AG04449 (cell line): ENCODE measurements around the gene ATP6V0B.

ENCODE experiments used
- CTCF ChIA-PET: fragments of 350-600 bp; formaldehyde crosslinking; extraction: SDS; loops from one replicate; lab custom pipeline; 2021; ENCODE audit warnings: antibody characterized with exemption; lab: Yijun Ruan, JAX
- POLR2A ChIA-PET: fragments of 400-600, 350-600 bp; formaldehyde crosslinking; extraction: SDS; loops from one replicate; lab custom pipeline; 2020; ENCODE audit warnings: antibody characterized with exemption, inconsistent platforms; lab: Yijun Ruan, JAX
- DNase-seq: peaks from one replicate; pipeline ENCODE4 v3.0.0-alpha.2; 2010; ENCODE audit warnings: low read depth, low spot score
- H3K4me3 ChIP-seq: 2 replicates; pipeline ENCODE4 v1.5.1; 2011; ENCODE audit warnings: low read depth, mild to moderate bottlenecking, control low read depth, low read length
- TF ChIP-seq, protein P1 (sequence below): IDR thresholded peaks from one replicate; pipeline ENCODE4 v1.5.1; 2011; ENCODE audit warnings: mild to moderate bottlenecking, moderate library complexity, low read length, control low read depth, inconsistent platforms; ENCODE audit not compliant: insufficient read depth; ENCODE audit errors: missing control alignments

ATP6V0B gene

DNA sequence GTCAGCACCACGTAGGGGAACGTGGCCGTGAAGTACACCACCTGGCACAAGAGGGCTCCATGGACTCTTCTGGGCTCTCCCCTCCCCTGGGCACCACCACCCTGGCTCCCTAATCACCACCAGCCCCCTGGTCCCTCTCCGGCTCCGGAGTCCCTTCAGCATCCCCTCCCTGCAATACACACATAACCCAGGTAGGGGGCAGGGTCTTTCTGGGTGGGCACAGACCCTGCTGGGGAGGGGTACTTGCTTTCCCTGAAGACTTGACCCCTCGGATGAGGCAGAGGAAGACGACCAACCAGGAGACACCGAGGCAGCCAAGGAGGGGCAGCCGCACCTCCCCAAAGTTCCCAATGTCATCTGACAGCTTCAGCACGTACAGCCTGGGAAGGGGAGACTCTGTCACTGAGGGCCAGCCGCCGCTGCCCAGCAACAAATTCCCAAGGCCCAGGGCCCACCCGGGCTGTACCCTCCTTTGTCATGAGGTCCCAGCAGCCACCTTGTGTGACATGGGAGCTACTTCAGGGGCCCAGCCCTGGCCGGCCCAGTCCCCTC is 27.9 kb downstream of the ATP6V0B start:
- DNase-seq, result no peak
- TF ChIP-seq, protein P1, sequence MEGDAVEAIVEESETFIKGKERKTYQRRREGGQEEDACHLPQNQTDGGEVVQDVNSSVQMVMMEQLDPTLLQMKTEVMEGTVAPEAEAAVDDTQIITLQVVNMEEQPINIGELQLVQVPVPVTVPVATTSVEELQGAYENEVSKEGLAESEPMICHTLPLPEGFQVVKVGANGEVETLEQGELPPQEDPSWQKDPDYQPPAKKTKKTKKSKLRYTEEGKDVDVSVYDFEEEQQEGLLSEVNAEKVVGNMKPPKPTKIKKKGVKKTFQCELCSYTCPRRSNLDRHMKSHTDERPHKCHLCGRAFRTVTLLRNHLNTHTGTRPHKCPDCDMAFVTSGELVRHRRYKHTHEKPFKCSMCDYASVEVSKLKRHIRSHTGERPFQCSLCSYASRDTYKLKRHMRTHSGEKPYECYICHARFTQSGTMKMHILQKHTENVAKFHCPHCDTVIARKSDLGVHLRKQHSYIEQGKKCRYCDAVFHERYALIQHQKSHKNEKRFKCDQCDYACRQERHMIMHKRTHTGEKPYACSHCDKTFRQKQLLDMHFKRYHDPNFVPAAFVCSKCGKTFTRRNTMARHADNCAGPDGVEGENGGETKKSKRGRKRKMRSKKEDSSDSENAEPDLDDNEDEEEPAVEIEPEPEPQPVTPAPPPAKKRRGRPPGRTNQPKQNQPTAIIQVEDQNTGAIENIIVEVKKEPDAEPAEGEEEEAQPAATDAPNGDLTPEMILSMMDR, result no peak
- H3K4me3 ChIP-seq, result no peak overlapping the region
- ChIA-PET CTCF (interaction anchor here (1.3 to 11.3 kb wide), 5 partner anchors 10 to 239 kb away, joined by 4 to 313 read pairs (median 17); no protein-coding TSS in a partner anchor), POLR2A (no interaction called here)

DNA sequence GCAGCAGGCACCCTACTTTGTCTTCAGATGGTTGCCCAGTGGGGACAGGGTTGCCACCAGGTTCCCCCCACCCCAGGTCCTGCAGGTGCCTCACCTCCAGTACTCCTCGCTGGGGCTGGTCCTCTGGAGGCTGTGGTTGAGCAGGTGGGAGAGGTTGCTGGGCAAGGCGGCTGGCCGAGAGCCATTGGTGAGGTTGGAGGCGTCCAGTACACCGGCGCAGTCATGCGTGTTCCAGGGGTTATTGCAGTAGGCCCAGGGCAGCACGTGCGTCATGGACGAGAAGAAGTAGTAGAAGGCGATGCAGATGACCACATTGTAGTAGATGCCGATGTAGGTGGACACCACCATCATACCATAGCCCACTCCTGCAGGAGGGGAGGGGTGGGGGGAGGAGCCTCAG is 33.5 kb downstream of the ATP6V0B start:
- no peak for DNase-seq
- ChIA-PET CTCF (interaction anchor here (1.2 to 11.3 kb wide), 2 partner anchors 28 to 37 kb away, joined by 3 to 313 read pairs; no protein-coding TSS in a partner anchor), POLR2A (no interaction called here)
- H3K4me3 ChIP-seq, result no peak overlapping the region
- TF ChIP-seq, protein P1, result no peak

DNA sequence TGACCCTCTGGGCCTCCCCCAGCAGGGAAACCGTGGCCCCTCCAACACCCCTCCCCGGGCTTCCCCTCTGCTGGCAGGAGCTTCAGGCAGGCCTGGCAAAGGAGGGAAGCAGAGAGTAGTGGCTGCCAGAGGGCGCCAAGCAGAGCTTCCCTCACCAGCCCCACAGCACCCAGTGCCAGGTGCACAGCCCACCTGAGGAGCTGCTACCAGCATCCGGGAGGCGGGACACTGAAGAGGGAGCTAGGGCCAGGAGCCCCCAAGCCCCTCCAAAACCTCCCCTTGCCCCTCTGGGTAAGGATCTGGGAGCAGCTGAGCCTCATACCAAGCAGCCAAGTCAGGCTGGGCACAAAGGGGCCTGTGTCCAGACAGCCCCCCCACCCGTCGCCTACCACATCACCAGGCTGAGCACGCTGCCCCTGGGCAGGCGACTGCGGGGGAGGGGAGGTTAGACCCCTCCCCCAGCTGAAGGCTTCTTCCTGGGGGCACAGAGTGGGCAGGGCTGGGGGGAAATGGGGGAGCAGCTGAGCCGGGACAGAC is 36.2 kb downstream of the ATP6V0B start:
- DNase-seq, result no peak
- TF ChIP-seq, protein P1, result no peak
- ChIA-PET POLR2A (no interaction called here), CTCF (interaction anchor here (1.0 to 15.1 kb wide), 9 partner anchors 6 to 73 kb away, joined by 3 to 170 read pairs (median 5); no protein-coding TSS in a partner anchor)
- H3K4me3 ChIP-seq, result no peak overlapping the region

DNA sequence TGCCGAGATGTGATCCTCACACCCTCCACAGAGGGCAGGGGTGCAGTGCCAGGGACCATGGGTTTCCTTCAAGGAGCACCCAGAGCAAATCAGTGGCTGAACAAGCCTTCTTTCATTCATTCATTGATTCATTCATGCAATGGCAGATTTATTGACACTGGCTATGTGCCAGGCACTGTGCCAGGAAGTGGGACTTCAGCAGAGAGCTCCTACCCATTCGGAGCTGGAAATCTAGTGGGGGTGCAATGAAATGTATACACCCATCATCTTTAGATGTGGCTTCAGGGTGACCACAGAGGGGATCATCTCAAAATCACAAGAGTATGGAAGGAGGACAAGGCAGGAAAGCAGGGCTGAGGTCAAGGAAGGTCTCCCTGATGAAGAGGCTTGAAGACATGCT is 37.6 kb downstream of the ATP6V0B start:
- POLR2A ChIA-PET, result no interaction called here
- CTCF ChIA-PET, result interaction anchor here (1.7 to 15.1 kb wide), 5 partner anchors 8 to 36 kb away, joined by 4 to 170 read pairs (median 16); no protein-coding TSS in a partner anchor
- no peak overlapping the region for H3K4me3 ChIP-seq
- TF ChIP-seq, protein P1, result no peak
- DNase-seq, result no peak

DNA sequence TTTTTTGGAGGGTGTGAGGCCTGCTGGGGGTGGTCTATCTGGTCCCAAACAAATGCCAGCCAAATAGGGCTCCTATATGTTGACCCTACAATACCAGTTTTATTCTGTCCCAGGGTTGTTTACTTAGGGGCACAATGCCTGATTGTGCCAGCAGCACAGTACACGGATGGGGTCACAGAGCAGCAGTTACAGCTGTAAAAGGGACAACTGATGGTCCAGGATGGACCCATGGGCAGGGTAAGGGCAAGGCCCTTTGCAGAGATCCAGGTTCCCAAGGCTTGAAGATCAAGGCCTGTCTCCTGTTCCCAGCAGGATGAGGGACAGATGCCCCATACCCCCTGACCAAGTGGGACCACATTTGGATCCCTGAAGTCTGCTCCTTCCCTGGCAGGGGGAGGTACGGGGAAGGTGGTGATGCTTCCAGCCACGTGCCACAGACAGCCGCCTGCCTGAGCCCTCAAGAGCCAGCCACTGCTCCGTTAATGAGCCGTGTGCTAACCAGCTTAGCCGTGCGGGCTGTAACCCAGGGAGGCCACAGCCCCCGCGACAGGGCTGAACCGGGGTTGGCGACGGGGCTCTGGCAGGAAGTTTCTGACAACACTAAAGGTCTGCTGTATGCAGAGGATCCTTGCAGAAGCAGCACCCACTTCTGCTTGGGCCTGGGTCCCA is 38.3 kb downstream of the ATP6V0B start:
- DNase-seq, result no peak
- ChIA-PET CTCF (interaction anchor here (0.9 to 15.1 kb wide), 4 partner anchors 8 to 35 kb away, joined by 3 to 170 read pairs (median 20); no protein-coding TSS in a partner anchor), POLR2A (no interaction called here)
- H3K4me3 ChIP-seq, result no peak overlapping the region
- TF ChIP-seq, protein P1, result no peak

DNA sequence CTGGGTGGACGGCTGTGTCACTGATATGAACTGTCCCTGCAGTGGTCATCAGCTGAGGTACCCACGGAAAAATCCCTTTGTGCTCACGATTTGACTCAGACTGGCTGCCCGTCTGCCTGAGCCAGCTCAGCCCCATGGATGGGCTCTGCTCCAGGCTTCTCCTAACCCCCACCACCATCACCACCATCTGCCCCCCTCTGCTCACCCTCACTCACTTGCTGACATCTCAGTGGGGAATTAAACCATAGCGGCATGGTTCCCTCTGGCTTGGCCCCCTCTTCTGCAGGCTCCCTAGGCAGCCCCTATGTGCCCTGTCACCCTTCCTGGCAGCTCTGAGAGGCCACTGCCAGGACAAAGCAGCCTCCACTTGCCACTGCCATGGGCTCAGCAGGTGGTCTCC is 39.2 kb downstream of the ATP6V0B start:
- no peak overlapping the region for H3K4me3 ChIP-seq
- ChIA-PET POLR2A (interaction anchor here (0.7 kb wide), 1 partner anchor 22 kb away, joined by 5 read pairs; no protein-coding TSS in a partner anchor), CTCF (interaction anchor here (0.9 to 15.1 kb wide), 5 partner anchors 9 to 34 kb away, joined by 3 to 170 read pairs (median 16); no protein-coding TSS in a partner anchor)
- TF ChIP-seq, protein P1, result no peak
- DNase-seq, result no peak
